HG03196 (cell line): ENCODE results near the gene ACAP3.

Experiments used
- ATAC-seq: cut with Tn5 transposase; IDR thresholded peaks from one replicate; pipeline ENCODE4 v1.9.1; 2021; ENCODE audit not compliant: unreplicated experiment

ACAP3 gene

GRCh38 chr1:1344655-1345361, 37.1 kb upstream of the ACAP3 start:
- no peak for ATAC-seq

GRCh38 chr1:1343811-1344421, 36.2 kb upstream of the ACAP3 start:
- ATAC-seq = no peak

GRCh38 chr1:1342584-1343115, 34.9 kb upstream of the ACAP3 start:
- ATAC-seq = no peak

GRCh38 chr1:1342061-1342562, 34.4 kb upstream of the ACAP3 start:
- ATAC-seq = no peak

- ATAC-seq = no peak
Observed at GRCh38 chr1:1341549-1342021, 33.9 kb upstream of the ACAP3 start.

- no peak for ATAC-seq
Observed at GRCh38 chr1:1340791-1341548, 33.2 kb upstream of the ACAP3 start.

GRCh38 chr1:1340185-1340584, 32.5 kb upstream of the ACAP3 start:
- ATAC-seq = no peak

- no peak for ATAC-seq
Observed at GRCh38 chr1:1338278-1338677, 30.5 kb upstream of the ACAP3 start.

GRCh38 chr1:1337793-1338147, 30.0 kb upstream of the ACAP3 start:
- no peak for ATAC-seq

- no peak for ATAC-seq
Observed at GRCh38 chr1:1336931-1337792, 29.4 kb upstream of the ACAP3 start.

- ATAC-seq = no peak
Observed at GRCh38 chr1:1336446-1336845, 28.7 kb upstream of the ACAP3 start.

- ATAC-seq = no peak
Observed at GRCh38 chr1:1335792-1336248, 28.1 kb upstream of the ACAP3 start.

GRCh38 chr1:1335283-1335682, 27.6 kb upstream of the ACAP3 start:
- ATAC-seq = no peak

GRCh38 chr1:1334835-1335234, 27.1 kb upstream of the ACAP3 start:
- ATAC-seq = no peak

- ATAC-seq = no peak
Observed at GRCh38 chr1:1333551-1334241, 26.0 kb upstream of the ACAP3 start.

- no peak for ATAC-seq
Observed at GRCh38 chr1:1332774-1333480, 25.2 kb upstream of the ACAP3 start.

GRCh38 chr1:1332031-1332755, 24.5 kb upstream of the ACAP3 start:
- ATAC-seq = no peak

- no peak for ATAC-seq
Observed at GRCh38 chr1:1331068-1331965, 23.6 kb upstream of the ACAP3 start, which contains the start of gene TAS1R3. Gene TAS1R3, plus strand, starts transcription at chr1:1331280. Its CDS starts 66 bp downstream, at chr1:1331346.
